Measurements from ENCODE around the gene RPL7A. TPM values are rescaled to one million over a fixed set of nuclear protein-coding genes. Genes with fewer than 3 reads are reported as not detected.

The RPL7A gene
- polyA plus RNA-seq, 1 donor (not counting 4 experiments of a cell fraction or from before 2014, with no cell fraction given): 2,684 TPM

DNA sequence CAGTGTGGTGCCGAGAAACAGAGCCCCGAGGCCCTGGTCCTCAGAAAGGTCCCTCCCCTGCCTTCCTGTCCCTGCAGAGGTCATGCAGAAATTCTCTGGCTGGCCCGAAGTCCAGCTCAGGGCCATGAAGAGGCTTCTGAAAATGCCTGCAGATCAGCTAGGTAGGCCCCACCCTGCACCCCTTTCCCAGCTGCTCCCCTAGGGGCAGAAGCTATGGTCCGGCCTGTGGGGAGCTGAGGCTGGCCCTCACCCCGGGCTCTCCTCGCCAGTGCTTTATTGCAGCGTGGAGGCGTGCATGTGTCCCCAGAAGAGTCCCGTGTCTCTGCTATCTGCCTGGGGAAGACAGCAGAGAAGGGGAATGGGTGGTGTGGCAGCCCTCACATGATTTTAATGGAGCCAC is 49.9 kb downstream of the RPL7A start:
- Histone ChIP-seq H3K4me1 (ENCODE audit: control insufficient read depth, extremely low read depth, insufficient read depth, low read length) (no peaks in the 10 kb centered on the region), H3K4me2 (ENCODE audit: control insufficient read depth, extremely low read depth, insufficient read depth, low read depth, low read length) (no peak overlapping the region), H3K36me3 (ENCODE audit: control insufficient read depth in 2 of 2, extremely low read depth in 1 of 2, insufficient read depth in 2 of 2, low read length in 2 of 2) (no peaks in the 10 kb centered on the region), H2AFZ (ENCODE audit: control insufficient read depth, low read length) (no peak overlapping the region), H3K27ac (ENCODE audit: control insufficient read depth, insufficient read depth, low read length) (no peak overlapping the region), H3K4me3 (ENCODE audit: control insufficient read depth in 2 of 3, extremely low read depth in 1 of 3, insufficient read depth in 2 of 3, low read depth in 1 of 3, low read length in 3 of 3) (no peak overlapping the region), H3K79me2 (ENCODE audit: control insufficient read depth, insufficient read depth, low read length) (no peaks in the 10 kb centered on the region), H3K9ac (ENCODE audit: control insufficient read depth, extremely low read depth, insufficient read depth, low read length) (no peak overlapping the region), H3K9me3 (ENCODE audit: control insufficient read depth, low read depth, low read length) (no peaks in the 10 kb centered on the region), H3K27me3 (ENCODE audit: control insufficient read depth, extremely low read depth, insufficient read depth, low read length) (peaks cover 15% of the 10 kb centered on the region), H4K20me1 (ENCODE audit: control insufficient read depth, extremely low read depth, insufficient read depth, low read length) (no peaks in the 10 kb centered on the region), H3K9me1 (ENCODE audit: control insufficient read depth, extremely low read depth, insufficient read depth, low read length) (no peaks in the 10 kb centered on the region)
- TF ChIP-seq, protein P1, sequence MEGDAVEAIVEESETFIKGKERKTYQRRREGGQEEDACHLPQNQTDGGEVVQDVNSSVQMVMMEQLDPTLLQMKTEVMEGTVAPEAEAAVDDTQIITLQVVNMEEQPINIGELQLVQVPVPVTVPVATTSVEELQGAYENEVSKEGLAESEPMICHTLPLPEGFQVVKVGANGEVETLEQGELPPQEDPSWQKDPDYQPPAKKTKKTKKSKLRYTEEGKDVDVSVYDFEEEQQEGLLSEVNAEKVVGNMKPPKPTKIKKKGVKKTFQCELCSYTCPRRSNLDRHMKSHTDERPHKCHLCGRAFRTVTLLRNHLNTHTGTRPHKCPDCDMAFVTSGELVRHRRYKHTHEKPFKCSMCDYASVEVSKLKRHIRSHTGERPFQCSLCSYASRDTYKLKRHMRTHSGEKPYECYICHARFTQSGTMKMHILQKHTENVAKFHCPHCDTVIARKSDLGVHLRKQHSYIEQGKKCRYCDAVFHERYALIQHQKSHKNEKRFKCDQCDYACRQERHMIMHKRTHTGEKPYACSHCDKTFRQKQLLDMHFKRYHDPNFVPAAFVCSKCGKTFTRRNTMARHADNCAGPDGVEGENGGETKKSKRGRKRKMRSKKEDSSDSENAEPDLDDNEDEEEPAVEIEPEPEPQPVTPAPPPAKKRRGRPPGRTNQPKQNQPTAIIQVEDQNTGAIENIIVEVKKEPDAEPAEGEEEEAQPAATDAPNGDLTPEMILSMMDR (optimal IDR thresholded peaks at IDR 0.05 in 1 of 3, IDR thresholded peaks at IDR 0.05 in 1 of 3, conservative IDR thresholded peaks at IDR 0.05 in 1 of 3; ENCODE audit: extremely low read depth in 1 of 3, insufficient read depth in 2 of 3, low read length in 3 of 3): no peak
- no peak for TF ChIP-seq EZH2 (IDR thresholded peaks at IDR 0.05; ENCODE audit: low read length)
- dilution Hi-C loops (cut with MboI; ENCODE audit: extremely low pct_ligation_motif_present, low sequenced_read_pairs): no loop called here
- no peak for FAIRE-seq
- DNase-seq (ENCODE audit: low read depth, low spot score): no peak

DNA sequence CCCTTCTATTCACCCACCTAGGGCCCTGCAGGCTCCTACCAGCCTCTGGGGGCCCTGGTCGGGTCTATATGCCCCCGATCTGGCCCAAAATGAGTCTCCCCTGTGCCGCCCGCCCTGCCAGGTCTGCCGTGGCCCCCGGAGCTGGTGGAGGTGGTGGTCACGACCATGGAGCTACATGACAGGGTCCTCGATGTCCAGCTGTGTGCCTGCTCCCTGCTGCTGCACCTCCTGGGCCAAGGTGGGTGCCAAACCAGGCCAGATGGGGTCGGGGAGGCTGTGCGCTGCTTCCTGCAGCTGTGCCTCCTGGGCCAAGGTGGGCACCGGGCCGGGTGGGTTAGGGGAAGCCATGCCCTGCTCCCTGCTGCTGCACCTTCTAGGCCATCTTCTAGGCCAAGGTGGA is 52.3 kb downstream of the RPL7A start:
- Histone ChIP-seq H3K9me1 (ENCODE audit: control insufficient read depth, extremely low read depth, insufficient read depth, low read length) (no peaks in the 10 kb centered on the region), H3K9me3 (ENCODE audit: control insufficient read depth, low read depth, low read length) (no peaks in the 10 kb centered on the region), H3K79me2 (ENCODE audit: control insufficient read depth, insufficient read depth, low read length) (no peaks in the 10 kb centered on the region), H3K36me3 (ENCODE audit: control insufficient read depth in 2 of 2, extremely low read depth in 1 of 2, insufficient read depth in 2 of 2, low read length in 2 of 2) (peaks cover 0 to 8% of the 10 kb centered on the region in 2 experiments), H3K27me3 (ENCODE audit: control insufficient read depth, extremely low read depth, insufficient read depth, low read length) (peaks cover 6% of the 10 kb centered on the region), H3K4me1 (ENCODE audit: control insufficient read depth, extremely low read depth, insufficient read depth, low read length) (no peaks in the 10 kb centered on the region), H2AFZ (ENCODE audit: control insufficient read depth, low read length) (no peak overlapping the region), H3K4me3 (ENCODE audit: control insufficient read depth in 2 of 3, extremely low read depth in 1 of 3, insufficient read depth in 2 of 3, low read depth in 1 of 3, low read length in 3 of 3) (no peak overlapping the region), H3K9ac (ENCODE audit: control insufficient read depth, extremely low read depth, insufficient read depth, low read length) (no peak overlapping the region), H3K4me2 (ENCODE audit: control insufficient read depth, extremely low read depth, insufficient read depth, low read depth, low read length) (no peak overlapping the region), H3K27ac (ENCODE audit: control insufficient read depth, insufficient read depth, low read length) (no peak overlapping the region), H4K20me1 (ENCODE audit: control insufficient read depth, extremely low read depth, insufficient read depth, low read length) (peaks cover 4% of the 10 kb centered on the region)
- dilution Hi-C loops (cut with MboI; ENCODE audit: extremely low pct_ligation_motif_present, low sequenced_read_pairs): no loop called here
- TF ChIP-seq, protein P1 (optimal IDR thresholded peaks at IDR 0.05 in 1 of 3, IDR thresholded peaks at IDR 0.05 in 1 of 3, conservative IDR thresholded peaks at IDR 0.05 in 1 of 3; ENCODE audit: extremely low read depth in 1 of 3, insufficient read depth in 2 of 3, low read length in 3 of 3): no peak
- TF ChIP-seq EZH2 (IDR thresholded peaks at IDR 0.05; ENCODE audit: low read length): no peak
- DNase-seq (ENCODE audit: low read depth, low spot score): no peak
- FAIRE-seq: no peak

Small RNAs within 50 kb of the gene (small RNA-seq; reads per million reads assigned to genes)
- gene RF00019 (ENCODE audit: insufficient read length in 3 of 3, low read depth in 3 of 3, low replicate concordance in 1 of 3) (0 reads per million in 3 experiments), gene SNORD24 (ENCODE audit: insufficient read length in 3 of 3, low read depth in 3 of 3, low replicate concordance in 1 of 3) (0 reads per million in 3 experiments), gene SNORD36A (ENCODE audit: insufficient read length in 3 of 3, low read depth in 3 of 3, low replicate concordance in 1 of 3) (0 reads per million in 3 experiments), gene SNORD36B (ENCODE audit: insufficient read length in 3 of 3, low read depth in 3 of 3, low replicate concordance in 1 of 3) (0 reads per million in 3 experiments), gene SNORD36C (ENCODE audit: insufficient read length in 3 of 3, low read depth in 3 of 3, low replicate concordance in 1 of 3) (0 reads per million in 3 experiments)

Other genes starting within 250 kb of the RPL7A start
- gene RALGDS, start 227.0 kb upstream of the RPL7A start, polyA plus RNA-seq: 22.6 to 38.0 TPM (median 27.2 TPM) in 3 replicates
- 0.42 to 0.74 TPM (median 0.54 TPM) in 3 replicates for gene GBGT1, start 184.3 kb upstream of the RPL7A start, polyA plus RNA-seq
- gene OBP2B, start 139.0 kb upstream of the RPL7A start, polyA plus RNA-seq: not detected in 3 replicates
- gene ABO, start 73.0 kb upstream of the RPL7A start, polyA plus RNA-seq: not detected in 3 replicates
- 11.8 to 13.0 TPM (median 12.4 TPM) in 3 replicates for gene SURF6, start 12.0 kb upstream of the RPL7A start, polyA plus RNA-seq
- gene MED22, start 87 bp upstream of the RPL7A start, polyA plus RNA-seq: 15.3 to 25.6 TPM (median 15.9 TPM) in 3 replicates
- 31.1 to 34.0 TPM (median 32.9 TPM) in 3 replicates for gene SURF1, start 8.3 kb downstream of the RPL7A start, polyA plus RNA-seq
- gene SURF2, start 8.3 kb downstream of the RPL7A start, polyA plus RNA-seq: 21.2 to 29.0 TPM (median 28.2 TPM) in 3 replicates
- 120 to 232 TPM (median 153 TPM) in 3 replicates for gene SURF4, start 27.8 kb downstream of the RPL7A start, polyA plus RNA-seq
- 0.39 to 0.77 TPM in 2 of 3 replicates, not detected in the other for gene STKLD1, start 28.1 kb downstream of the RPL7A start, polyA plus RNA-seq
- gene REXO4, start 69.8 kb downstream of the RPL7A start, polyA plus RNA-seq: 18.8 to 23.9 TPM (median 21.5 TPM) in 3 replicates
- 1.1 to 2.9 TPM (median 1.2 TPM) in 3 replicates for gene ADAMTS13, start 74.1 kb downstream of the RPL7A start, polyA plus RNA-seq
- gene CACFD1, start 111.8 kb downstream of the RPL7A start, polyA plus RNA-seq: 2.5 to 6.0 TPM (median 3.4 TPM) in 3 replicates
- gene SLC2A6, start 130.9 kb downstream of the RPL7A start, polyA plus RNA-seq: 15.9 to 30.4 TPM (median 28.3 TPM) in 3 replicates
- not detected in 3 replicates for gene MYMK, start 176.7 kb downstream of the RPL7A start, polyA plus RNA-seq
- not detected in 3 replicates for gene ADAMTSL2, start 186.5 kb downstream of the RPL7A start, polyA plus RNA-seq